HG02798 (cell line): ENCODE results near the gene IMPDH2.

ENCODE experiments used
- ATAC-seq: cut with Tn5 transposase; IDR thresholded peaks from one replicate; pipeline ENCODE4 v1.9.1; 2021; ENCODE audit warnings: mild to moderate bottlenecking; ENCODE audit not compliant: unreplicated experiment, poor library complexity

The IMPDH2 gene

GRCh38 chr3:49028673-49029562 is at the start of gene IMPDH2:
IMPDH2 (minus strand) TSS chr3:49029398; CDS start chr3:49029350, 48 bp downstream.
- peak; percentile 91 for ATAC-seq

GRCh38 chr3:49076646-49077045 is 47.4 kb upstream of the IMPDH2 start:
- no peak for ATAC-seq

GRCh38 chr3:49076116-49076515 is 46.9 kb upstream of the IMPDH2 start:
- ATAC-seq: no peak

GRCh38 chr3:49058011-49058410 is 28.8 kb upstream of the IMPDH2 start:
- no peak for ATAC-seq

- no peak for ATAC-seq
Measured at GRCh38 chr3:49057268-49057667, 28.1 kb upstream of the IMPDH2 start.

- ATAC-seq: no peak
Measured at GRCh38 chr3:49054344-49054862, 25.2 kb upstream of the IMPDH2 start.

GRCh38 chr3:49053543-49053942 is 24.3 kb upstream of the IMPDH2 start:
- no peak for ATAC-seq

GRCh38 chr3:49035281-49035680 is 6.1 kb upstream of the IMPDH2 start:
- no peak for ATAC-seq

- no peak for ATAC-seq
Measured at GRCh38 chr3:49034650-49035049, 5.5 kb upstream of the IMPDH2 start.

GRCh38 chr3:49032646-49033304 is 3.6 kb upstream of the IMPDH2 start:
- no peak for ATAC-seq

GRCh38 chr3:49030321-49030720 is 1.1 kb upstream of the IMPDH2 start:
- no peak for ATAC-seq

GRCh38 chr3:49029563-49029884 is 326 bp upstream of the IMPDH2 start:
- ATAC-seq: no peak

GRCh38 chr3:49028298-49028672 is 913 bp downstream of the IMPDH2 start:
- ATAC-seq: no peak

- no peak for ATAC-seq
Measured at GRCh38 chr3:49027634-49028033, 1.6 kb downstream of the IMPDH2 start.

GRCh38 chr3:49026536-49026935 is 2.7 kb downstream of the IMPDH2 start:
- no peak for ATAC-seq

GRCh38 chr3:49025793-49026520 is 3.2 kb downstream of the IMPDH2 start:
- ATAC-seq: no peak

- ATAC-seq: no peak
Measured at GRCh38 chr3:49025005-49025792, 4.0 kb downstream of the IMPDH2 start.

- ATAC-seq: no peak
Measured at GRCh38 chr3:49024449-49024848, 4.7 kb downstream of the IMPDH2 start.

- ATAC-seq: no peak
Measured at GRCh38 chr3:49023775-49024174, 5.4 kb downstream of the IMPDH2 start.

GRCh38 chr3:49022688-49023171 is 6.5 kb downstream of the IMPDH2 start:
- ATAC-seq: no peak
